Inflammatory macrophage treated with lipopolysaccharide for 4 hours (primary cell): ENCODE measurements around the gene GJD4.

Source experiments
- DNase-seq: peaks from one replicate; pipeline ENCODE4 v3.0.0-alpha.2; 2020

Gene GJD4

DNA sequence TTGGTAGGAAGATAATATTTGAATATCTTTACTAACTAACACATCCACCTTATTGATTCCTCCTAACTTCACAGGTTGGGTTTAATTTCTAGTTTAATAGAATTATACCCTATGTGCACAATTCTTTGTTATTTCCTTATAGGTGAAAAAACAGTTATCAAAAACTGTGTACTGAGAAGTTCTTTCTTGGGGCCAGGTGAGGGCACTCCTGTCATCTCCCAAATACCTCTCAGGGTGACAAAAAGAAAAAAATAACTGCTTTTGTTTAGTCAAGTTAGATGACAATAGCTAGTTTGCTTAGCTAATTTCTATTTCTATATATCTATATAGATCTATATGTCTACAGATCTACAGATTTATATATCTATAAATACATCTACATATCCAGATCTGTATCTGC lies 26.9 kb downstream of the GJD4 start:
- DNase-seq, result no peak

DNA sequence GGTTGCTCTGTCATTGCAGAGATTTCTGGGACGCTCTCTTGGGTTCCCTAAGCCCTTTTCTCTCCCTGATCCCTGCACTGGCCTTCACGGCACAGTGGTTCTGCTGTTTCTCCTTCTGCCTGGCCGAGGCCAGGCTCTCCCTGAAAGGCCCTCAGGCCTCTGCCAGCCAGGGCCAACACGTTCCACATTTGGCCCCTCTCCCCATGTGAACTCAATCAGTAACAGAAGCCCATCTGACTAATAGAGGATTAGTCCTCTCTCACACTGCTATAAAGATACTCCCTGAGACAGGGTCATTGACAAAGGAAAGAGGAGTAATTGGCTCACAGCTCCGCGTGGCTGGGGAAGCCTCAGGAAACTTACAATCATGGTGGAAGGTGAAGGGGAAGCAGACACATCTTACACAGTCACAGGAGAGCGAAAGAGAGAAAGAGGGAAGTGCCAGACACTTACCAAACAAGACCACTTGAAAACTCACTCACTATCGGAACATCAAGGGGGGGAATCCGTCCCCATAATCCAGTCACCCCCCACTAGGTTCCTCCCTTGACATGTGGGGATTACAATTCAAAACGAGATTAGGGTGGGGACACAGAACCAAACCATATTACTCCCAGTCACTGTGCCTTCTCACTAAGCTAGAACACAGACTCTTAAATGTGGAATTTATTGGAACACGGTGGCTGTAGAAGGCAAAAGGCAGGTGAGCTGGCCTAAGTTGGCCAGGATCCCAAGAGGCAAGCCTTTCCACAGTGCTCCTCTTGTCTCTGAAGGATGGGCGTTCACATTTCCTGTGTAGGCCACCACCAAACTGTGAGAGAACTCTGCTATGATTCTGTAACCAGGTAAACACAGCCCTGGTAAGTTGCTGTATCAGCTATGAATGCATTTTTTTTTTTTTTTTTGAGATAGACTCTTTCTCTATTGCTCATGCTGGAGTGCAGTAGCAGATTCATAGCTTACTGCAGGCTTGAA lies 28.2 kb downstream of the GJD4 start:
- no peak for DNase-seq

GRCh38 chr10:35635576-35635975 lies 30.4 kb downstream of the GJD4 start:
- DNase-seq, result peak; percentile 58

DNA sequence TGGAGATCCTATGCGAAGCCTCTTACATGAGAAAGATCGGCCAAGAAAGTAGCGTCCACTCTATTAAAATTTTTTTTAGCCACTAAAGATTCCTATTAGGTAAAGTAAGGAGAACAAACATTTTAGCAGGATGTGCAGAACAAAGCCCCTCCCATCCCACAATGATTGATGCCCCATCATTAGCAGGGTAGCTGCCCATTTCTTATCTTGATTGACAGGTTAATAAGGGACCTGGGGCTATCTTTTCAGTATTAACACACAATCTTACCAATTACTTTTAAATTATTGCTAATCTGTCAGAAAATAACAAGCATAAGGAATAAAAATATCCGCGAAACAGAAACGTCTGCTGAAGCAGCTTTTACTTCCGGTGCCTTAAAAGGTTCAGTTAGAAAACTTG lies 31.8 kb downstream of the GJD4 start:
- DNase-seq, result no peak

DNA sequence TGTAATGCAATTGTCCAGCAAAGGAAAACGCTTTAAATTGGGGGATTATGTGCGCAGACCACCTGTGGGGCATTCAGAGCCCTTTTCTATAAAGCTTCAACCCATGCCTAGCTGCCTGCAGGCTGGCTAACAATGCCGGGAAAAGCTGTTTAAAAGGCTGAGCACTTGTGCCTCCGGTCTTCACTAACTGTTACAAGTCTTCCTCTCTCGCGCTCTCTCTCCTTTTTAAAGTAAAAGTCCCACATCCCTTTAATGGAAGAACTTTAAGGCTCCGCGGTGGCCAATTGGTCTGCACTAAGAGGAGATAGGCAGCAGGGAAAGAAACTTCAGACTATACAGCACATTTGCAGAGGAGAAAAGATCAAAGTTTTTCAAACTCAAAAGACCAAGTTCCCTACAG lies 32.3 kb downstream of the GJD4 start:
- DNase-seq, result no peak

DNA sequence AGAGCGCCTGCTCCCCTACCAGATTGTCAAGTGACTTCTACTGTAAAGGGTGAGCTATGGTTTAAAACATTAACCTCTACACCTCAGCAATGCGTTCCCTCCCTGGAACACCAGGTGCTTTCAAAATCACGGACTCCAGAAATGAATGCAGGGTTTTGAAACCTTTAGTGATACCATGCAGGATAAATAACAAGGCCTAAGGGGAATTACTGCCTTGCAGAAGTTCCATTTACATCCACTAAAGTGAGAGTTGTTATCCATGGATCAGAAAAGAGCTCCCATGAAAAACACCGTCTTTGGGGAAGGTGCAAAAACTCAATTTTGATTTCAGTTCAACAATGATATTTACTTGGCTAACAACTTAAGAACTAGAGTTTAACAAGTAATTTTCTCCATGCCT lies 33.0 kb downstream of the GJD4 start:
- DNase-seq, result no peak

- DNase-seq, result no peak
These were observed 34.0 kb downstream of the GJD4 start for GRCh38 chr10:35639021-35639727.

GRCh38 chr10:35639728-35640401 lies 34.7 kb downstream of the GJD4 start:
- DNase-seq, result no peak

- DNase-seq, result peak; percentile 47
These were observed 35.3 kb downstream of the GJD4 start for GRCh38 chr10:35640474-35640873.

GRCh38 chr10:35640951-35641675 lies 36.0 kb downstream of the GJD4 start:
- peak; percentile 49 for DNase-seq

DNA sequence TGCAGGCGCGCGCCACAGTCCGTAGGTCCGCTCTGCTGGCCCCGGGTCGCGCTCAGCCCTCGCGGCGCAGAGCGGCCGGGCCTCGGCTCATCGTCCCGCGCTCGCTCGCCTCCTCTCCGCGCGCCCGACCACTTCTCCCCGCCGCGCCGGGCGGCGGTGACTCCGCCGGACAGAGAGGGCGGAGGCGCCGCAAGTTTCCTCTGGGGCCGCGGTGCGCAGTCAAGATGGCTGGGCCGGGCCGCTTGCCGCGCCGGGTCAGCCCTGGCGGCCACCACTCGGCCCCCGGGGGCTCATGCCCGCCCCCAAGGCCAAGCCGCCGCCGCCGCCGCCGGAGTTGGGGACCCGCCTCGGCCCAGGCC lies 36.5 kb downstream of the GJD4 start:
- DNase-seq, result peak; percentile 11

DNA sequence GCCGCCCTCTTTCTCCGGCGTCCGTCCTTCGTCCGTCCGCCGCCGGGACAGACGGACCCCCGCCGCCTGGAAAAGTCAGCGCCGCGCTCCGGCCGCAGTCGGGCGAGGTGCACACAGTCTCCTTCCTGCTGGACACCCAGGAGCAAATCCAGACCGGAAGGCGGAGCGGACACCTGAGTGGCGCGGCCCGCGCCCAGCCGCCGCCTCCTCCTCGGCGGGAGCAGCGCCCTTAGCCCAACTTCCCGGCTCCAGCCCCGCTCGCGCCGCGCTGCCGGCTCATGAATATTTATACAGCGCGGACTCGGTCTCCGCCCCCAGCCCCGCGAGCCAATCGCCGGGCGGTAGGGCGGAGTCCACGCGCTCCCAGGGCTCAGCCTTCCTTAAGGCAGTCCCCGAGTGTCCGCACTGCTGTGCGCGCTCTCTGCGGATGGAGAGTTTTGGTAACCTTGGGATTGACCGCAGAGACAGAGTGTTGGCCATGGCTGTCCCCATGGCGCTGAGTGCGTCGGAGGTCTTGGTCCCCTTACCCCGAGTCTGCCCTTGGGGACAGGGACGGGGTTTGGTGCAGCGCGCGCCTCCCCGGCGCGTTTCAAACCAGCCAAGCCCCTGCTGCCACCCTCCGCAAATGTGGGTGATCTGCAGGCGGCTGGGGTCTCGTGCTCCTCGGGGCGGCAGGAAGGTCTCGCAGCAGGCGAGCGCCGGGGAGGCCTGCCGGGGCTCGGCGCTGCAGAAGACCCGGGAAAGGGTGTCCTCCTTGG lies 37.1 kb downstream of the GJD4 start, which contains the start of gene FZD8:
FZD8 (minus strand) TSS at position 262 of the 758 bp plus-strand sequence. CDS start 867 bp downstream, outside the sequence.
- DNase-seq, result peak; percentile 86

GRCh38 chr10:35642793-35643114 lies 37.6 kb downstream of the GJD4 start:
- no peak for DNase-seq

- peak; percentile 11 for DNase-seq
These were observed 38.3 kb downstream of the GJD4 start for GRCh38 chr10:35643151-35644049.

DNA sequence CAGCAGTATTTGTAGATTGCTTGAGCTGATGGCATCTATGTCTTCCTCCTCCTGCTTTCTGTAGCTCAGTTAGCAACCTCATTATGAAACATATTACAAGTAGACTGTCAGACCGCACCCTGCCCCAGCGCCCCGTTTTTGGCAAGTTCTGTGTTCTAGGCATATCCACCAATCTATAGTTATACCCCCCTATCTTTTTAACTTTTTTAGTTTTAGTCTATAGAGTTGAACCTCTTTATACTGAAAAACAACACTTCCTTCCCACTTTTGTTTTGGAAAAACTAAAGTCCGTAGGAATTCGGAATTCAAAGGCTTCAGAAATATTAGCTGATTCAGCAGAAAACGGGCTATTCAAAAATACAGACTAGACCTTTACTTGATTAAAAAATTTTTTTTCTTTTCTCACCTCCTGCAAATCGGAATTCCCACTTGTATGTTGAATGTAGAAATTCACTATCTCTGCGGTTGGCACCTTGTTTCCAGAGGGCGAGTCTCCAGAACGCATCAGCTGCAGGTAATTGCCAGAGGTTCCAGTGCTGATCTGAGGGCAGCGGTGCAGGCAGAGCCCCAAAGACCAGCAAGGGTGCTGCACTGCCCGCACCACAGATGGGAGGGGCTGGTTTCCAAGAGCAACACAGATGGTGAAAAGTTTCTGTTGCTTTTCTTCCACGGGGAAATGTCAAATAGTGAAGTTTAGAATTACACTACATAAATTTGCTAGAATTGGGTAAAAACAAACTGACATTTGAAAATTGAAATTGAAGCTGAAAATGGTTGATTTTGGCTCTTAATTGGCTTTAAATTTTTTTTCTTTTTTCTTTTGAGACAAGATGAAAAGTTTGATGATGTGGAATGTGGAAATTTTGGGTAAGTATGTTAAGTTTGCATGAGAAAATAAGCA lies 39.2 kb downstream of the GJD4 start:
- DNase-seq, result no peak

- no peak for DNase-seq
These were observed 45.8 kb downstream of the GJD4 start for GRCh38 chr10:35650894-35651293.

DNA sequence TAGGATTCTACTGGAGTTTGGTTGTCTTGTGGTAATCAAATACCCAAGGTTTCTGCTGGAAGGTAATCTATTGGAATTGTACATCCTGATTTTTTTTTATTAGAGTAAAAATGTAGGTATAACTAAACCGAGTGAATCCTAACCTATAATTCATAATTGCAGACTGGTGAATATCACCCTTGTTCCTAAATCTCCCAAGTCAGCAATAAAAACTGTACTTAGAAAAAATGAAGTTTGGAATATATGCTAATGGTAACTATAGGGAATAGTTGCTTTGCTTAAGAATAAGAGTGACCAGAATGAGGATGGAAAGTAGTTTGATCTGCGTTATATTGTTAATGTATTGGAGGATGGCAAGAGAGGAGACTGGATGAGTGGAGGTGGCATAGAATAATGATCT lies 47.7 kb downstream of the GJD4 start:
- DNase-seq, result no peak

- no peak for DNase-seq
These were observed 52.5 kb downstream of the GJD4 start for GRCh38 chr10:35657621-35658020.
